HEK293 (cell line): ENCODE measurements around the gene CACNA1G.

Experiments used
- CTCF ChIA-PET: fragments of 350-600 bp; formaldehyde crosslinking; extraction: SDS; loops from one replicate; lab custom pipeline; 2021; ENCODE audit warnings: antibody characterized with exemption; lab: Yijun Ruan, JAX
- POLR2A ChIA-PET: fragments of 300-600 bp; formaldehyde crosslinking; extraction: SDS; loops from one replicate; lab custom pipeline; 2020; ENCODE audit warnings: antibody characterized with exemption, inconsistent platforms; lab: Yijun Ruan, JAX
- H3K27ac ChIP-seq: fragments of 200-500 bp; sonication (Bioruptor generic); 2 replicates; pipeline ENCODE4 v1.5.1; 2014; ENCODE audit warnings: low read depth, low read length, control low read depth, inconsistent platforms; ENCODE audit errors: extremely low read depth
- H3K36me3 ChIP-seq, 2 experiments: fragments of 200-500 bp in 1 of 2; sonication (Bioruptor generic) in 1 of 2; 1 replicate in 1 of 2; 2 replicates in 1 of 2; pipeline ENCODE4 v1.5.1; 2014 to 2017; ENCODE audit warnings: inconsistent platforms in 2 of 2, low read length in 2 of 2; ENCODE audit not compliant: control insufficient read depth in 2 of 2, insufficient read depth in 1 of 2
- H3K4me1 ChIP-seq: fragments of 200-500 bp; sonication (Bioruptor generic); 2 replicates; pipeline ENCODE4 v1.5.1; 2014; ENCODE audit warnings: mild to moderate bottlenecking, low read length, inconsistent platforms; ENCODE audit not compliant: control insufficient read depth, insufficient read depth
- H3K4me3 ChIP-seq: 2 replicates; pipeline ENCODE4 v1.5.1; 2011; ENCODE audit warnings: low read depth, mild to moderate bottlenecking, control low read depth, low read length, moderate library complexity
- H3K9me3 ChIP-seq: fragments of 200-500 bp; sonication (Bioruptor generic); 2 replicates; pipeline ENCODE4 v1.5.1; 2014; ENCODE audit warnings: low read depth, low read length, inconsistent platforms; ENCODE audit not compliant: control insufficient read depth, insufficient read depth
- GLIS1 ChIP-seq: fragments of 450-650 bp; formaldehyde crosslinking; IDR thresholded peaks from 2 replicates; pipeline ENCODE4 v1.5.1; 2016; ENCODE audit warnings: missing biosample characterization, missing genetic modification characterization
- HOXC10 ChIP-seq: sonication (generic); formaldehyde crosslinking; IDR thresholded peaks from 2 replicates; pipeline ENCODE4 v1.8.1; 2023; ENCODE audit warnings: mild to moderate bottlenecking, missing genetic modification reagents
- PRDM2 ChIP-seq: fragments of 450-650 bp; formaldehyde crosslinking; IDR thresholded peaks from 2 replicates; pipeline ENCODE4 v1.5.1; 2016; ENCODE audit warnings: missing biosample characterization, missing genetic modification characterization, borderline replicate concordance
- REPIN1 ChIP-seq: fragments of 450-650 bp; formaldehyde crosslinking; IDR thresholded peaks from 2 replicates; pipeline ENCODE4 v1.5.1; 2017; ENCODE audit warnings: missing biosample characterization, missing genetic modification characterization, low read depth
- SCRT1 ChIP-seq: fragments of 450-650 bp; formaldehyde crosslinking; IDR thresholded peaks from 2 replicates; pipeline ENCODE4 v1.5.1; 2016; ENCODE audit warnings: missing biosample characterization, missing genetic modification characterization, borderline replicate concordance
- SCRT2 ChIP-seq: fragments of 450-650 bp; formaldehyde crosslinking; IDR thresholded peaks from 2 replicates; pipeline ENCODE4 v1.5.1; 2016; ENCODE audit warnings: missing biosample characterization, missing genetic modification characterization
- YY1 ChIP-seq: fragments of 450-650 bp; formaldehyde crosslinking; IDR thresholded peaks from 2 replicates; pipeline ENCODE4 v1.5.1; 2018; ENCODE audit warnings: missing biosample characterization, missing genetic modification characterization
- ZBTB1 ChIP-seq: fragments of 450-650 bp; formaldehyde crosslinking; IDR thresholded peaks from 2 replicates; pipeline ENCODE4 v1.5.1; 2016; ENCODE audit warnings: missing biosample characterization, missing genetic modification characterization
- ZNF169 ChIP-seq: fragments of 450-650 bp; formaldehyde crosslinking; IDR thresholded peaks from 2 replicates; pipeline ENCODE4 v1.5.1; 2016; ENCODE audit warnings: missing biosample characterization, missing genetic modification characterization
- ZNF221 ChIP-seq: fragments of 450-650 bp; formaldehyde crosslinking; IDR thresholded peaks from 2 replicates; pipeline ENCODE4 v1.5.1; 2017; ENCODE audit warnings: missing biosample characterization, missing genetic modification characterization, borderline replicate concordance
- ZNF394 ChIP-seq: fragments of 450-650 bp; formaldehyde crosslinking; IDR thresholded peaks from 2 replicates; pipeline ENCODE4 v1.5.1; 2016; ENCODE audit warnings: missing biosample characterization, missing genetic modification characterization, mild to moderate bottlenecking, moderate library complexity, borderline replicate concordance
- ZNF518A ChIP-seq: fragments of 450-650 bp; formaldehyde crosslinking; conservative IDR thresholded peaks from 2 replicates; pipeline ENCODE4 v1.5.1; 2016; ENCODE audit warnings: low read depth, missing biosample characterization, missing genetic modification characterization
- ZNF558 ChIP-seq: fragments of 450-650 bp; formaldehyde crosslinking; IDR thresholded peaks from 2 replicates; pipeline ENCODE4 v1.5.1; 2016; ENCODE audit warnings: missing biosample characterization, missing genetic modification characterization
- ZNF571 ChIP-seq: fragments of 450-650 bp; formaldehyde crosslinking; IDR thresholded peaks from 2 replicates; pipeline ENCODE4 v1.5.0; 2017; ENCODE audit warnings: missing biosample characterization, missing genetic modification characterization
- ZNF610 ChIP-seq: fragments of 450-650 bp; formaldehyde crosslinking; IDR thresholded peaks from 2 replicates; pipeline ENCODE4 v1.5.1; 2016; ENCODE audit warnings: missing biosample characterization, missing genetic modification characterization, borderline replicate concordance
- ZNF843 ChIP-seq: fragments of 450-650 bp; formaldehyde crosslinking; IDR thresholded peaks from 2 replicates; pipeline ENCODE4 v1.5.1; 2016; ENCODE audit warnings: missing biosample characterization, missing genetic modification characterization
- ZSCAN4 ChIP-seq: fragments of 450-650 bp; formaldehyde crosslinking; IDR thresholded peaks from 2 replicates; pipeline ENCODE4 v1.5.1; 2017; ENCODE audit warnings: missing biosample characterization, missing genetic modification characterization
- TF ChIP-seq, protein P1 (sequence below): fragments of 450-650 bp; formaldehyde crosslinking; IDR thresholded peaks from 2 replicates; pipeline ENCODE4 v1.5.1; 2016; ENCODE audit warnings: missing biosample characterization, missing genetic modification characterization
- TF ChIP-seq, protein P2 (sequence below): fragments of 450-650 bp; formaldehyde crosslinking; IDR thresholded peaks from 2 replicates; pipeline ENCODE4 v1.5.1; 2017; ENCODE audit warnings: missing biosample characterization, missing genetic modification characterization

Gene CACNA1G

GRCh38 chr17:50596191-50597037, 35.9 kb downstream of the CACNA1G start:
- no peak overlapping the region for H3K4me3 ChIP-seq
- no peak overlapping the region for H3K27ac ChIP-seq
- POLR2A ChIA-PET = no interaction called here
- H3K4me1 ChIP-seq = no peaks in the 10 kb centered on the region
- TF ChIP-seq REPIN1 (no peak), ZNF571 (tag by site-specific recombination) (no peak), ZNF610 (tag by site-specific recombination) (no peak)
- TF ChIP-seq, all 188 proteins: peak for 0
- H3K9me3 ChIP-seq = no peaks in the 10 kb centered on the region
- no peaks in the 10 kb centered on the region for H3K36me3 ChIP-seq
- CTCF ChIA-PET = interaction anchor here (1.0 kb wide), 1 partner anchor 55 kb away, joined by 3 read pairs; no protein-coding TSS in a partner anchor

DNA sequence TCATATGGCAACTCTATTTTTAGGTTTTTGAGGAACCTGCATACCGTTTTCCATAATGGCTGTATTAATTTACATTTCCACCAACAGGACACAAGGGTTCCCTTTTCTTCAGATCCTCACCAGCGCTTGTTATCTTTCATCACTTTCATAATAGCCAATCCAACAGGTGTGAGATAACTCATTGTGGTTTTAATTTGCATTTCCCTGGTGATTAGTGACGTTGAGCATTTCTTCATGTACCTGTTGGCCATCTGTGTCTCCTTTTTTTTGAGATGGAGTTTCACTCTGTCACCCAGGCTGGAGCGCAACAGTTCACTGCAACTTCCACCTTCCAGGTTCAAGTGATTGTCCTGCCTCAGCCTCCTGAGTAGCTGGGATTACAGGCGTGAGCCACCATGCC, 38.0 kb downstream of the CACNA1G start:
- ChIA-PET POLR2A (no interaction called here), CTCF (interaction anchor here (0.9 to 1.0 kb wide), 3 partner anchors 15 to 116 kb away, joined by 3 to 5 read pairs (median 4); no protein-coding TSS in a partner anchor)
- Histone ChIP-seq H3K4me1 (no peaks in the 10 kb centered on the region), H3K9me3 (no peaks in the 10 kb centered on the region), H3K27ac (no peak overlapping the region), H3K4me3 (no peak overlapping the region), H3K36me3 (no peaks in the 10 kb centered on the region)
- TF ChIP-seq ZNF518A (tag by site-specific recombination) (no peak), YY1 (tag by site-specific recombination) (no peak), ZNF843 (no peak), SCRT2 (tag by site-specific recombination) (peak; percentile 89), ZNF169 (tag by site-specific recombination) (no peak), ZNF221 (no peak), HOXC10 (CRISPR knock-in tag) (no peak), GLIS1 (tag by site-specific recombination) (no peak), ZSCAN4 (tag by site-specific recombination) (no peak), ZBTB1 (tag by site-specific recombination) (no peak), ZNF394 (tag by site-specific recombination) (no peak), SCRT1 (tag by site-specific recombination) (0 out of 2 replicates have a peak, but pooled peaks have one; percentile 35), PRDM2 (tag by site-specific recombination) (no peak), ZNF558 (no peak)
- TF ChIP-seq, protein P1, sequence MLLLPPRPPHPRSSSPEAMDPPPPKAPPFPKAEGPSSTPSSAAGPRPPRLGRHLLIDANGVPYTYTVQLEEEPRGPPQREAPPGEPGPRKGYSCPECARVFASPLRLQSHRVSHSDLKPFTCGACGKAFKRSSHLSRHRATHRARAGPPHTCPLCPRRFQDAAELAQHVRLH = no peak
- TF ChIP-seq, protein P2, sequence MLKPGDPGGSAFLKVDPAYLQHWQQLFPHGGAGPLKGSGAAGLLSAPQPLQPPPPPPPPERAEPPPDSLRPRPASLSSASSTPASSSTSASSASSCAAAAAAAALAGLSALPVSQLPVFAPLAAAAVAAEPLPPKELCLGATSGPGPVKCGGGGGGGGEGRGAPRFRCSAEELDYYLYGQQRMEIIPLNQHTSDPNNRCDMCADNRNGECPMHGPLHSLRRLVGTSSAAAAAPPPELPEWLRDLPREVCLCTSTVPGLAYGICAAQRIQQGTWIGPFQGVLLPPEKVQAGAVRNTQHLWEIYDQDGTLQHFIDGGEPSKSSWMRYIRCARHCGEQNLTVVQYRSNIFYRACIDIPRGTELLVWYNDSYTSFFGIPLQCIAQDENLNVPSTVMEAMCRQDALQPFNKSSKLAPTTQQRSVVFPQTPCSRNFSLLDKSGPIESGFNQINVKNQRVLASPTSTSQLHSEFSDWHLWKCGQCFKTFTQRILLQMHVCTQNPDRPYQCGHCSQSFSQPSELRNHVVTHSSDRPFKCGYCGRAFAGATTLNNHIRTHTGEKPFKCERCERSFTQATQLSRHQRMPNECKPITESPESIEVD = no peak
